Measurements from ENCODE around the gene B3GNT5.
"Not testable (repeated sequence)": the region's sequence is repeated elsewhere in the genome, so short reads cannot be mapped to it uniquely, and the experiment has no call there.

The B3GNT5 gene

GRCh38 chr3:183227586-183227985, 25.5 kb upstream of the B3GNT5 start:
- TF ChIP-seq, protein P1, sequence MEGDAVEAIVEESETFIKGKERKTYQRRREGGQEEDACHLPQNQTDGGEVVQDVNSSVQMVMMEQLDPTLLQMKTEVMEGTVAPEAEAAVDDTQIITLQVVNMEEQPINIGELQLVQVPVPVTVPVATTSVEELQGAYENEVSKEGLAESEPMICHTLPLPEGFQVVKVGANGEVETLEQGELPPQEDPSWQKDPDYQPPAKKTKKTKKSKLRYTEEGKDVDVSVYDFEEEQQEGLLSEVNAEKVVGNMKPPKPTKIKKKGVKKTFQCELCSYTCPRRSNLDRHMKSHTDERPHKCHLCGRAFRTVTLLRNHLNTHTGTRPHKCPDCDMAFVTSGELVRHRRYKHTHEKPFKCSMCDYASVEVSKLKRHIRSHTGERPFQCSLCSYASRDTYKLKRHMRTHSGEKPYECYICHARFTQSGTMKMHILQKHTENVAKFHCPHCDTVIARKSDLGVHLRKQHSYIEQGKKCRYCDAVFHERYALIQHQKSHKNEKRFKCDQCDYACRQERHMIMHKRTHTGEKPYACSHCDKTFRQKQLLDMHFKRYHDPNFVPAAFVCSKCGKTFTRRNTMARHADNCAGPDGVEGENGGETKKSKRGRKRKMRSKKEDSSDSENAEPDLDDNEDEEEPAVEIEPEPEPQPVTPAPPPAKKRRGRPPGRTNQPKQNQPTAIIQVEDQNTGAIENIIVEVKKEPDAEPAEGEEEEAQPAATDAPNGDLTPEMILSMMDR (IDR thresholded peaks at IDR 0.05; ENCODE audit: low read depth, low read length): no peak
- H3K4me3 ChIP-seq (ENCODE audit: low read depth, low read length): no peak overlapping the region
- in situ Hi-C loops (cut with HindIII; ENCODE audit: low sequenced_read_pairs): no loop called here
- DNase-seq (ENCODE audit: low read depth, low spot score): no peak

DNA sequence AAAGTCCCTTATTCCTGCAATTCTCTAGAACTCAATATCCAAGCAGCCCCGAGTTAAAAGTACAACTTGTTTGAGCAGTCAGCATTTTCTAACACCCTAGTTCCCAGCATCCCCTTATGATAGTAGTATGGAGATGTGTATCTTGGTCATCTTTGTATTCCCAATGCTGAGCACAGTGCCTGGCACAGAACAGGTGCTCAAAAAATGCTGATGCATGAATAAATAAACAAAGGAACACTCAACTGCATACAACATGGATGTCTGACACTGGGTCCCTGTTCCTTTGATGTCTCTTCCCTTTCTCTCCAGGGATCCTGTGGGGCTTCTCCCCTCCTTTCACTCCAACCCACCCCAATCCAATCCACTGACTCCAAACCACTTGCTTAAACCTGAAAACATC, 23.9 kb upstream of the B3GNT5 start:
- no peak for DNase-seq (ENCODE audit: low read depth, low spot score)
- in situ Hi-C loops (cut with HindIII; ENCODE audit: low sequenced_read_pairs): no loop called here
- H3K4me3 ChIP-seq (ENCODE audit: low read depth, low read length): no peak overlapping the region
- TF ChIP-seq, protein P1 (IDR thresholded peaks at IDR 0.05; ENCODE audit: low read depth, low read length): no peak

DNA sequence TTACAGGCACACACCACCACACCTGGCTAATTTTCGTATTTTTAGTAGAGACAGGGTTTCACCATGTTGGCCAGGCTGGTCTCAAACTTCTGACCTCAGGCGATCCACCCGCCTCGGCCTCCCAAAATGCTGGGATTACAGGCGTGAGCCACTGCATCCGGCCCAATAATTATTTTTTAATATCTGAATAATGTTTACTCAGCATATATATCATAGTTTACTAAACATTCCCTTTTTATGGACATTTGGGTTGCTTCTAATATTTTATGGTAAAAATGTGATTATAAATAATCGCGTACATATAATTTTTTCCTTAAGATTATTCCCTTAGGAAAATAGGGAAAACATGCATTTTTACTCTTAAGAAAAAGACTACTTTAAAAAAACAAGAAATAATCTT, 22.8 kb upstream of the B3GNT5 start:
- DNase-seq (ENCODE audit: low read depth, low spot score); H3K4me3 ChIP-seq (ENCODE audit: low read depth, low read length); in situ Hi-C loops (cut with HindIII; ENCODE audit: low sequenced_read_pairs): not testable (repeated sequence)

DNA sequence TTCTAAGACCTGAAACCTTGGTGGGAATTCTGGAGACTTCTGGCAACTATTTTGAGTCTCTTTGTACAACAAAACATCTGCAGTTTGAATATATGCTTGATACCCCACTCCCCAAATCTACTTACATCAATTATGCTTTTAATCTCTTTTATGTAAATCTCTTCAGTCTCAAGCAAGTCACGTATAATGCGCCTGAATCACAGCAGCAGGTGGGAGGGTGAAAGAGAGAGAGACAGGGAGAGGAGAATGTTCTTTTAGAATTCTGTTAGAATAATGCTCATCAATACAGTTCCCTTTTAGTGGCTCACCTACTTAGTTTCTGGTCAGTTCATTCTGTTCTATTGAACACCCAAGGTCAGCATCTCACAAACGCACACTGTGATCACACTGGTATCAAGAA, 22.2 kb upstream of the B3GNT5 start:
- in situ Hi-C loops (cut with HindIII; ENCODE audit: low sequenced_read_pairs): no loop called here
- DNase-seq (ENCODE audit: low read depth, low spot score): no peak
- no peak overlapping the region for H3K4me3 ChIP-seq (ENCODE audit: low read depth, low read length)

GRCh38 chr3:183233966-183234365, 19.1 kb upstream of the B3GNT5 start:
- TF ChIP-seq, protein P1 (IDR thresholded peaks at IDR 0.05; ENCODE audit: low read depth, low read length): no peak
- in situ Hi-C loops (cut with HindIII; ENCODE audit: low sequenced_read_pairs): no loop called here
- H3K4me3 ChIP-seq (ENCODE audit: low read depth, low read length): no peak overlapping the region
- DNase-seq (ENCODE audit: low read depth, low spot score): no peak

More for the DNA sequence above, 22.2 kb upstream of the B3GNT5 start:
- TF ChIP-seq, protein P1 (IDR thresholded peaks at IDR 0.05; ENCODE audit: low read depth, low read length): no peak

DNA sequence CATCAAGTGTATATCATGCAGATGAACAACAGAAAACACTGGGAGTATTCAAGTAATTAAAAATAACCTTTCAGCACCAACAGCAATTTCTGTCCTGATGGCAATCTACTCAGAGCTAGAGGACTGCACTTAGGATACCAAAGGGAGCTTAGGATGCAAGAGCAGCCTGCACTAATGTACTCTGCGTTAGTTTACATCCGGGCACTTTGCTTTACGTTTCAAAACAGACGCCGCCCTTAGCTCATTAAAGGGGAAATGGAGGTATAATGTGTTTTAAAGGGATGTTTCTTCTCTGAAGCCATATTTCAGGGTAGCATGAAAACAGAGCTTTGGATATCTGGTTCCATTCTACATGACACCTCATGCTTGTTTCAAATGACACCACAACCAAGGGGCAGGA, 14.0 kb upstream of the B3GNT5 start:
- TF ChIP-seq, protein P1 (IDR thresholded peaks at IDR 0.05; ENCODE audit: low read depth, low read length): no peak
- no peak for DNase-seq (ENCODE audit: low read depth, low spot score)
- H3K4me3 ChIP-seq (ENCODE audit: low read depth, low read length): no peak overlapping the region
- in situ Hi-C loops (cut with HindIII; ENCODE audit: low sequenced_read_pairs): no loop called here

DNA sequence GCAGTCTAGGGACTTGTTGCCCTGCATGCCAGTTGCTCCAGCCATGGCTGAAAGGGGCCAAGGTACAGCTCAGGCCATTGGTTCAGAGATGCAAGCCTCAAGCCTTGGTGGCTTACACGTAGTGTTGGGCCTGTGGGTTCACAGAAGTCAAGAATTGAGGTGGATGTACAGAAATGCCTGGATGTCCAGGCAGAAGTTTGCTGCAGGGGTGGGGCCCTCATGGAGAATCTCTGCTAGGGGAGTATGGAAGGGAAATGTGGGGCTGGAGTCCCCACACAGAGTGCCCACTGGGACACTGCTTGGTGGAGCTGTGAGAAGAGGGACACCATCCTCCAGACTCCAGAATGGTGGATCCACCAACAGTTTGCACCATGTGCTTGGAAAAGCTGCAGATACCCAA, 10.6 kb upstream of the B3GNT5 start:
- in situ Hi-C loops (cut with HindIII; ENCODE audit: low sequenced_read_pairs): no loop called here

More for the DNA sequence above, 10.6 kb upstream of the B3GNT5 start:
- no peak for DNase-seq (ENCODE audit: low read depth, low spot score)
- TF ChIP-seq, protein P1 (IDR thresholded peaks at IDR 0.05; ENCODE audit: low read depth, low read length): no peak
- H3K4me3 ChIP-seq (ENCODE audit: low read depth, low read length): no peak overlapping the region

All from astrocyte of the spinal cord (primary cell).